ENCODE measurements around the gene GUCA2A.

Gene GUCA2A

GRCh38 chr1:42127767-42128166, 36.8 kb downstream of the GUCA2A start:
- no peak for DNase-seq (ENCODE audit: extremely low spot score)
- TF ChIP-seq ELF4 (IDR thresholded peaks at IDR 0.05) (no peak), SUZ12 (IDR thresholded peaks at IDR 0.05) (no peak), PKNOX1 (IDR thresholded peaks at IDR 0.05) (no peak), SP1 (IDR thresholded peaks at IDR 0.05) (no peak), BHLHE40 (IDR thresholded peaks at IDR 0.05; ENCODE audit: borderline replicate concordance) (no peak), ZNF384 (IDR thresholded peaks at IDR 0.05) (no peak)
- ChIA-PET POLR2A (no interaction called here), CTCF (no interaction called here)

DNA sequence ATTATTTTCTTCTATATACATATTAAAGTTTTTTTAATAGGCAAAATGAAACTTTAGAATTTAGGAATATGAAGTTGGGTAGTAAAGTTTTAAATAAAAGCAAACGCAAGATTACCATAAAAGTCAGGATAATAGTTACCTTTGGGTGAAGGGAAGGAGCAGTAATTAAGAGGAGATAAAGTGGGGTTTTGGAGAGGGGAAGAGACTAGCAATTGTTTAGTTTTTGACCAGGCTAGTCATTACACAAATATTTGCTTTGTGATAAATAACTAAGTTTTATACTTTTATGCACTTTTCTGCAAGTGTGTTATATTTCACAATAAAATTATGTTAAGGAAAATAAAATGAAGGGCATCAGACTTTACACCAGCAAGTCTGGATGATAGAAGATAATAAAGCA, 39.0 kb downstream of the GUCA2A start:
- DNase-seq (ENCODE audit: extremely low spot score): no peak
- POLR2A ChIA-PET: no interaction called here
- CTCF ChIA-PET: no interaction called here
- TF ChIP-seq LEF1 (IDR thresholded peaks at IDR 0.05; ENCODE audit: borderline replicate concordance): no peak

GRCh38 chr1:42122408-42122807, 42.1 kb downstream of the GUCA2A start:
- CTCF ChIA-PET: no interaction called here
- POLR2A ChIA-PET: no interaction called here
- DNase-seq (ENCODE audit: extremely low spot score): no peak
- TF ChIP-seq LEF1 (IDR thresholded peaks at IDR 0.05; ENCODE audit: borderline replicate concordance) (no peak), L3MBTL2 (conservative IDR thresholded peaks at IDR 0.05) (no peak), SUZ12 (IDR thresholded peaks at IDR 0.05) (no peak), CTBP1 (IDR thresholded peaks at IDR 0.05; ENCODE audit: borderline replicate concordance) (no peak), PKNOX1 (IDR thresholded peaks at IDR 0.05) (no peak), ARNT (IDR thresholded peaks at IDR 0.05) (no peak), HDGF (IDR thresholded peaks at IDR 0.05; ENCODE audit: borderline replicate concordance) (no peak), ZNF384 (IDR thresholded peaks at IDR 0.05) (no peak), ELF4 (IDR thresholded peaks at IDR 0.05) (no peak), TARDBP (IDR thresholded peaks at IDR 0.05) (no peak), NFRKB (IDR thresholded peaks at IDR 0.05) (no peak)

DNA sequence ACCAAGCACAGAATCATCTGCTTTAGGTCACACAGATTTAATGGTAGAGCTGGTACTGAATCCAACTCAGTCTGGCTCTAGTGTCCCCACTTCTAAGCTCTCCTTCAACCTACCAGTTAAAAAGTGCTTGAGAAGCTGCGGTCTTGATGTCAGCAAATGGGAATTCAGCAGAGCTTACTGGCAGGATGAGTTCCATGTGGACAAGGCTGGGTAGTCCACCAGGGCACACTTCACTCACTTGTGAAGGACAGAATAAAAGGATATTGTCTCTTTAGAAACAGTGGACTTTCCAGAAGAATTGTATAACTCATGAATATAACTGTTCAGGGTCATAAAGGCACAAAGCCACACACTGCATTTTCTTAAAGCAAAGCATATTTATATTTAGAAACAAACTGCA, 46.4 kb downstream of the GUCA2A start:
- CTCF ChIA-PET: no interaction called here
- TF ChIP-seq NFRKB (IDR thresholded peaks at IDR 0.05): no peak
- no peak for TF ChIP-seq ARNT (IDR thresholded peaks at IDR 0.05)
- no peak for TF ChIP-seq L3MBTL2 (conservative IDR thresholded peaks at IDR 0.05)
- no peak for TF ChIP-seq CTBP1 (IDR thresholded peaks at IDR 0.05; ENCODE audit: borderline replicate concordance)
- no peak for TF ChIP-seq FOXM1 (IDR thresholded peaks at IDR 0.05; ENCODE audit: borderline replicate concordance)
- TF ChIP-seq SP1 (IDR thresholded peaks at IDR 0.05): no peak
- no peak for TF ChIP-seq FOXA1 (IDR thresholded peaks at IDR 0.05)
- TF ChIP-seq PKNOX1 (IDR thresholded peaks at IDR 0.05): no peak
- no peak for TF ChIP-seq BHLHE40 (IDR thresholded peaks at IDR 0.05; ENCODE audit: borderline replicate concordance)
- TF ChIP-seq LEF1 (IDR thresholded peaks at IDR 0.05; ENCODE audit: borderline replicate concordance): no peak
- no peak for TF ChIP-seq FOXK2 (IDR thresholded peaks at IDR 0.05)
- no peak for TF ChIP-seq ZNF384 (IDR thresholded peaks at IDR 0.05)
- no peak for TF ChIP-seq SUZ12 (IDR thresholded peaks at IDR 0.05)
- TF ChIP-seq TARDBP (IDR thresholded peaks at IDR 0.05): no peak
- no peak for DNase-seq (ENCODE audit: extremely low spot score)
- POLR2A ChIA-PET: no interaction called here

DNA sequence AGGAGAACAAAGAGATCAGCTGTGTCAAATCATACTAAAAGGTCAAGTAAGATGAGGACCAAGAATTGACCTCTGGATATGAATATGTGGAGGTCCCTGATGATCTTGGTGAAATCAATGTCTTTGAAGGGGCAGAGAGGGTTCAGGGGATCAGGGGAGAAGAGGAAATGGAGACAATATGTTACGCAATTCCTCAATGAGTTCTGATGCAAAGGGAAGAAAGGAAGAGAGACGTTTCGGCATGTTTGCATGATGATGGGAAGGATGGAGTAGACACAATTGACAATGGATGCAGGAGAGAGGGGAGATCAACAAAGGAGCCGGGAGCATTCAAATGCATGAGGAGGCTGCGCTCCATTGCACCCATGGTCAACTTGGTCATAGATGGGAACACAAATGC, 47.3 kb downstream of the GUCA2A start:
- CTCF ChIA-PET: no interaction called here
- TF ChIP-seq ARNT (IDR thresholded peaks at IDR 0.05) (no peak), LEF1 (IDR thresholded peaks at IDR 0.05; ENCODE audit: borderline replicate concordance) (no peak), HDGF (IDR thresholded peaks at IDR 0.05; ENCODE audit: borderline replicate concordance) (no peak), ZNF384 (IDR thresholded peaks at IDR 0.05) (no peak), PKNOX1 (IDR thresholded peaks at IDR 0.05) (no peak), SUZ12 (IDR thresholded peaks at IDR 0.05) (no peak), NFRKB (IDR thresholded peaks at IDR 0.05) (no peak), CTBP1 (IDR thresholded peaks at IDR 0.05; ENCODE audit: borderline replicate concordance) (no peak), TARDBP (IDR thresholded peaks at IDR 0.05) (no peak), BHLHE40 (IDR thresholded peaks at IDR 0.05; ENCODE audit: borderline replicate concordance) (no peak), FOXM1 (IDR thresholded peaks at IDR 0.05; ENCODE audit: borderline replicate concordance) (no peak), L3MBTL2 (conservative IDR thresholded peaks at IDR 0.05) (no peak), FOXK2 (IDR thresholded peaks at IDR 0.05) (no peak), FOXA1 (IDR thresholded peaks at IDR 0.05) (no peak), ELF4 (IDR thresholded peaks at IDR 0.05) (no peak), SP1 (IDR thresholded peaks at IDR 0.05) (no peak)

GRCh38 chr1:42114229-42114628, 50.3 kb downstream of the GUCA2A start:
- ChIA-PET CTCF (no interaction called here), POLR2A (no interaction called here)

More for the DNA sequence above, 47.3 kb downstream of the GUCA2A start:
- DNase-seq (ENCODE audit: extremely low spot score): no peak
- POLR2A ChIA-PET: no interaction called here

More at GRCh38 chr1:42114229-42114628, 50.3 kb downstream of the GUCA2A start:
- TF ChIP-seq SP1 (IDR thresholded peaks at IDR 0.05) (no peak), TARDBP (IDR thresholded peaks at IDR 0.05) (no peak), NFRKB (IDR thresholded peaks at IDR 0.05) (no peak), BHLHE40 (IDR thresholded peaks at IDR 0.05; ENCODE audit: borderline replicate concordance) (no peak), LEF1 (IDR thresholded peaks at IDR 0.05; ENCODE audit: borderline replicate concordance) (no peak), FOXA1 (IDR thresholded peaks at IDR 0.05) (no peak), CTBP1 (IDR thresholded peaks at IDR 0.05; ENCODE audit: borderline replicate concordance) (no peak), SUZ12 (IDR thresholded peaks at IDR 0.05) (no peak), ARNT (IDR thresholded peaks at IDR 0.05) (no peak), FOXM1 (IDR thresholded peaks at IDR 0.05; ENCODE audit: borderline replicate concordance) (no peak), FOXK2 (IDR thresholded peaks at IDR 0.05) (no peak), HDGF (IDR thresholded peaks at IDR 0.05; ENCODE audit: borderline replicate concordance) (no peak), PKNOX1 (IDR thresholded peaks at IDR 0.05) (no peak), ZNF384 (IDR thresholded peaks at IDR 0.05) (no peak), ELF4 (IDR thresholded peaks at IDR 0.05) (no peak), L3MBTL2 (conservative IDR thresholded peaks at IDR 0.05) (no peak)
- DNase-seq (ENCODE audit: extremely low spot score): no peak
